A549 (cell line): ENCODE results near the gene VIT. TPM values are rescaled to one million over a fixed set of nuclear protein-coding genes. Genes with fewer than 3 reads are reported as not detected.

ENCODE experiments used
- ATAC-seq, 2 experiments: fragments of 200-7000 bp in 1 of 2; fragments of >200 bp in 1 of 2; cut with Nextera tagmentation in 1 of 2; cut with Tn5 transposase in 1 of 2; 3 replicates each; pipeline versions ENCODE4 v1.8.0 to v1.9.1; 2018 to 2020; ENCODE audit warnings: mild to moderate bottlenecking in 1 of 2, moderate library complexity in 1 of 2
- CTCF ChIA-PET: fragments of 300-600 bp; sonication (Branson Sonifier 250); formaldehyde crosslinking; extraction: SDS; loops from one replicate; lab custom pipeline; 2021; ENCODE audit warnings: antibody characterized with exemption, inconsistent platforms; lab: Yijun Ruan, JAX
- POLR2A ChIA-PET: fragments of 350-600 bp; formaldehyde crosslinking; extraction: SDS; loops from one replicate; lab custom pipeline; 2021; ENCODE audit warnings: antibody characterized with exemption, inconsistent platforms; lab: Yijun Ruan, JAX
- DNase-seq, 2 experiments: peaks; one replicate each; pipeline versions ENCODE4 v3.0.0 to v3.0.0-alpha.2; 2011 to 2016; ENCODE audit warnings: low read depth in 1 of 2, low spot score in 1 of 2
- FAIRE-seq: peaks from 2 replicates; lab custom pipeline; 2011; peaks lifted over from hg19 to GRCh38; lab: Jason Lieb, UNC
- H3K27ac ChIP-seq, 2 experiments: fragments of >200 bp; sonication (Bioruptor Twin); formaldehyde crosslinking; 3 replicates each; pipeline ENCODE4 v1.5.1; 2016 to 2017
- H3K4me1 ChIP-seq: fragments of >200 bp; sonication (Bioruptor Twin); formaldehyde crosslinking; 3 replicates; pipeline ENCODE4 v1.6.1; 2016
- H3K4me2 ChIP-seq: fragments of >200 bp; sonication (Bioruptor Twin); formaldehyde crosslinking; 3 replicates; pipeline ENCODE4 v1.6.1; 2016
- H3K4me3 ChIP-seq: fragments of >200 bp; sonication (Bioruptor Twin); formaldehyde crosslinking; 3 replicates; pipeline ENCODE4 v1.5.1; 2016
- H3K9me3 ChIP-seq: fragments of >200 bp; sonication (Bioruptor Twin); formaldehyde crosslinking; 3 replicates; pipeline ENCODE4 v1.6.1; 2016
- BCL3 ChIP-seq: fragments of >200 bp; sonication (Bioruptor Twin); formaldehyde crosslinking; IDR thresholded peaks from 3 replicates; pipeline ENCODE4 v1.6.1; 2016
- CHD4 ChIP-seq: fragments of 200-600 bp; sonication (generic); IDR thresholded peaks from 2 replicates; pipeline ENCODE4 v1.6.1; 2016; ENCODE audit warnings: antibody characterized with exemption, mild to moderate bottlenecking, borderline replicate concordance
- EHF ChIP-seq: fragments of 250-450 bp; sonication (Bioruptor Pico); IDR thresholded peaks from 2 replicates; pipeline ENCODE4 v1.5.0; 2020; ENCODE audit warnings: mild to moderate bottlenecking
- EHMT2 ChIP-seq: fragments of 200-600 bp; sonication (generic); IDR thresholded peaks from 2 replicates; pipeline ENCODE4 v1.6.1; 2016; ENCODE audit warnings: antibody characterized with exemption, low read depth, mild to moderate bottlenecking, moderate library complexity
- ELK1 ChIP-seq: fragments of 150-350 bp; IDR thresholded peaks from 2 replicates; pipeline ENCODE4 v1.6.1; 2014; ENCODE audit warnings: low read depth, mild to moderate bottlenecking, low read length
- ESRRA ChIP-seq: fragments of 150-350 bp; IDR thresholded peaks from 2 replicates; pipeline ENCODE4 v1.6.1; 2014; ENCODE audit warnings: mild to moderate bottlenecking, low read length, borderline replicate concordance
- FOSL2 ChIP-seq, 2 experiments: fragments of 450-650 bp in 1 of 2; fragments of >200 bp in 1 of 2; sonication (Bioruptor Twin) in 1 of 2; formaldehyde crosslinking; IDR thresholded peaks; 2 replicates each; pipeline versions ENCODE4 v1.5.0 to v1.6.1; 2016 to 2020; ENCODE audit warnings: mild to moderate bottlenecking in 1 of 2, moderate library complexity in 1 of 2
- HOXA7 ChIP-seq: fragments of 250-450 bp; sonication (Bioruptor Pico); IDR thresholded peaks from 2 replicates; pipeline ENCODE4 v1.5.0; 2020; ENCODE audit warnings: mild to moderate bottlenecking, moderate library complexity
- HOXB13 ChIP-seq: fragments of 250-450 bp; sonication (Bioruptor Pico); IDR thresholded peaks from 2 replicates; pipeline ENCODE4 v1.5.0; 2020; ENCODE audit warnings: low read depth, mild to moderate bottlenecking, moderate library complexity
- JUN ChIP-seq, 2 experiments: fragments of >200 bp; sonication (Bioruptor Twin); formaldehyde crosslinking; IDR thresholded peaks; 2 replicates in 1 of 2; 3 replicates in 1 of 2; pipeline ENCODE4 v1.6.1; 2016 to 2017
- JUNB ChIP-seq: fragments of >200 bp; sonication (Bioruptor Twin); formaldehyde crosslinking; IDR thresholded peaks from 2 replicates; pipeline ENCODE4 v1.6.1; 2016
- PHF8 ChIP-seq: fragments of 200-600 bp; sonication (generic); IDR thresholded peaks from 2 replicates; pipeline ENCODE4 v1.6.1; 2016; ENCODE audit warnings: low read depth, mild to moderate bottlenecking, antibody characterized with exemption, moderate library complexity, borderline replicate concordance
- POLR2A ChIP-seq: IDR thresholded peaks from 2 replicates; pipeline ENCODE4 v1.6.1; 2012; ENCODE audit warnings: mild to moderate bottlenecking, low read length
- RAD21 ChIP-seq, 2 experiments: fragments of >200 bp in 1 of 2; sonication (Bioruptor Twin) in 1 of 2; formaldehyde crosslinking in 1 of 2; IDR thresholded peaks in 1 of 2; conservative IDR thresholded peaks in 1 of 2; 2 replicates in 1 of 2; 3 replicates in 1 of 2; pipeline ENCODE4 v1.6.1; 2012 to 2018; ENCODE audit warnings: inconsistent platforms in 1 of 2
- REST ChIP-seq: fragments of 200-600 bp; sonication (generic); IDR thresholded peaks from 2 replicates; pipeline ENCODE4 v1.6.1; 2016; ENCODE audit warnings: antibody characterized with exemption, mild to moderate bottlenecking, moderate library complexity
- SMC3 ChIP-seq: fragments of >200 bp; sonication (Bioruptor Twin); formaldehyde crosslinking; IDR thresholded peaks from 3 replicates; pipeline ENCODE4 v1.6.1; 2018; ENCODE audit warnings: inconsistent platforms
- SREBF2 ChIP-seq: fragments of 450-650 bp; IDR thresholded peaks from 2 replicates; pipeline ENCODE4 v1.6.1; 2014; ENCODE audit warnings: mild to moderate bottlenecking, moderate library complexity
- ZC3H11A ChIP-seq: fragments of 450-650 bp; IDR thresholded peaks from 2 replicates; pipeline ENCODE4 v1.6.1; 2014; ENCODE audit warnings: antibody characterized with exemption, mild to moderate bottlenecking
- ZNF302 ChIP-seq: fragments of 250-450 bp; sonication (Bioruptor Pico); IDR thresholded peaks from 2 replicates; pipeline ENCODE4 v1.9.0; 2021; ENCODE audit warnings: inconsistent platforms, mild to moderate bottlenecking, moderate library complexity
- WGBS: methylation state at CpG from one replicate; pipeline ENCODE4 v1.1.6; 2017; ENCODE audit errors: missing lambda C conversion rate; 5-methylcytosine and 5-hydroxymethylcytosine counted together
- polyA plus RNA-seq, 4 experiments: library from polyadenylated mRNA; depleted of rRNA in 3 of 4; stranded (reverse); fragments of >200 nt; fragmentation: RNase III in 1 of 4; extraction: RNeasy Plus Mini Kit Qiagen cat#74134 plus additional on column Dnase treatment in 1 of 4; gene quantifications; 2 replicates in 3 of 4; 3 replicates in 1 of 4; pipeline ENCODE4 v1.2.3, GENCODE V29; 2011 to 2017

VIT gene
- polyA plus RNA-seq, 2 of the 4 experiments (the other 2 are of a cell fraction) = not detected

GRCh38 chr2:36789181-36789804 lies 92.8 kb downstream of the VIT start:
- TF ChIP-seq EHMT2 = no peak
- no peak for TF ChIP-seq REST
- TF ChIP-seq JUNB = no peak
- no peak for TF ChIP-seq FOSL2 (IDR thresholded peaks at IDR 0.05)
- no peak for TF ChIP-seq FOSL2 (CRISPR knock-in tag; IDR thresholded peaks at IDR 0.05)
- no peak for TF ChIP-seq SMC3
- no peak for TF ChIP-seq BCL3
- TF ChIP-seq, all 56 proteins: peak for 0
- ChIA-PET CTCF (interaction anchor here (1.0 to 17.8 kb wide), 4 partner anchors 7 to 34 kb away, joined by 3 to 192 read pairs (median 4); no protein-coding TSS in a partner anchor), POLR2A (no interaction called here)
- H3K4me2 ChIP-seq = no peak overlapping the region
- no peak for FAIRE-seq
- no peaks in the 10 kb centered on the region for H3K9me3 ChIP-seq
- no peak for ATAC-seq
- H3K27ac ChIP-seq = no peak overlapping the region
- no peak for DNase-seq
- 72% methylated on average over 11 of the region's 11 CpGs for WGBS
- H3K4me3 ChIP-seq = no peak overlapping the region
- H3K4me1 ChIP-seq = no peaks in the 10 kb centered on the region

GRCh38 chr2:36792951-36793350 lies 96.4 kb downstream of the VIT start:
- Histone ChIP-seq H3K4me3 (no peak overlapping the region), H3K27ac (no peak overlapping the region), H3K4me2 (no peak overlapping the region), H3K4me1 (no peaks in the 10 kb centered on the region), H3K9me3 (no peaks in the 10 kb centered on the region)
- WGBS = 11% methylated on average over 2 of the region's 2 CpGs
- DNase-seq (no peak), ATAC-seq (no peak), FAIRE-seq (no peak)
- ChIA-PET POLR2A (no interaction called here), CTCF (interaction anchor here (0.9 to 17.8 kb wide), 5 partner anchors 11 to 1084 kb away, joined by 3 to 192 read pairs (median 5); no protein-coding TSS in a partner anchor)
- no peak for TF ChIP-seq ZNF302 (CRISPR knock-in tag)

GRCh38 chr2:36797324-36798070 lies 101.0 kb downstream of the VIT start:
- CTCF ChIA-PET = interaction anchor here (0.6 to 17.8 kb wide), 2 partner anchors 15 to 1380 kb away, joined by 3 to 192 read pairs; no protein-coding TSS in a partner anchor
- FAIRE-seq (no peak), DNase-seq (no peak), ATAC-seq (peak; percentile 16 to 51; a peak in 4 of 6 replicates)
- POLR2A ChIA-PET = no interaction called here
- Histone ChIP-seq H3K9me3 (no peaks in the 10 kb centered on the region), H3K4me1 (no peaks in the 10 kb centered on the region), H3K4me2 (no peak overlapping the region), H3K27ac (no peak overlapping the region), H3K4me3 (no peak overlapping the region)
- TF ChIP-seq HOXB13 (CRISPR knock-in tag) (no peak), ESRRA (no peak), PHF8 (no peak), POLR2A (no peak), SREBF2 (no peak), EHF (CRISPR knock-in tag) (no peak), FOSL2 (IDR thresholded peaks at IDR 0.05) (no peak), FOSL2 (CRISPR knock-in tag; IDR thresholded peaks at IDR 0.05) (no peak), ZC3H11A (no peak), REST (no peak), CHD4 (no peak), ELK1 (no peak), RAD21 (conservative IDR thresholded peaks at IDR 0.05 in 1 of 2, IDR thresholded peaks at IDR 0.05 in 1 of 2) (no peak), HOXA7 (CRISPR knock-in tag) (no peak), JUN (IDR thresholded peaks at IDR 0.05) (no peak)
- WGBS = 35% methylated on average over 6 of the region's 6 CpGs
